ENCODE results near the gene OTULINL. TPM values are rescaled to one million over a fixed set of nuclear protein-coding genes. Genes with fewer than 3 reads are reported as not detected.

Gene OTULINL
- total RNA-seq, 1 experiment from 2014 or later = 12.3 TPM

GRCh38 chr5:14595189-14595588, 13.6 kb downstream of the OTULINL start:
- CTCF ChIA-PET = no interaction called here

DNA sequence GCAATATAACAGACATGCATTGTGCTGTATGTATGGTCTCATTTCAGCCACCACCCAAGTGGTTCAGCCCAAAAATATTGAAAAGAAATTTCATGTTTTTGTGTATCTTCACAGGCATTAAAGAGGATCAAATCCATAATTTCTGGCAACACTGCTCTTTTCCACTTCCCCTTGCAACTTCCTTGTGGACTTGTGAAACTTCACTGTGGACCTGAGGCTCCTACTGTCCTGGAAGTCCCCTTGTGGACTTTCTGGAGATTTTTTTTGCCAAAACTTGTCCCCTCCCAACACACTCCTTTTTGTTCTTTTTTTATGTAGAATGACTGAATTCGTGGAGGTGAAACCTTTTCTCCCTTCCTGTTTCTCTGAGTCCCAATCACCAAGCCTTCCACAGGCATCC, 14.3 kb downstream of the OTULINL start:
- peaks cover 12% of the 10 kb centered on the region for H3K9me3 Mint-ChIP-seq
- H3K36me3 Mint-ChIP-seq = peaks cover 11% of the 10 kb centered on the region
- H3K27ac Mint-ChIP-seq = no peak overlapping the region
- no peak for DNase-seq (ENCODE audit: low spot score)
- no peaks in the 10 kb centered on the region for H3K27me3 Mint-ChIP-seq (ENCODE audit: low read depth)
- ATAC-seq = no peak
- TF ChIP-seq, protein P1, sequence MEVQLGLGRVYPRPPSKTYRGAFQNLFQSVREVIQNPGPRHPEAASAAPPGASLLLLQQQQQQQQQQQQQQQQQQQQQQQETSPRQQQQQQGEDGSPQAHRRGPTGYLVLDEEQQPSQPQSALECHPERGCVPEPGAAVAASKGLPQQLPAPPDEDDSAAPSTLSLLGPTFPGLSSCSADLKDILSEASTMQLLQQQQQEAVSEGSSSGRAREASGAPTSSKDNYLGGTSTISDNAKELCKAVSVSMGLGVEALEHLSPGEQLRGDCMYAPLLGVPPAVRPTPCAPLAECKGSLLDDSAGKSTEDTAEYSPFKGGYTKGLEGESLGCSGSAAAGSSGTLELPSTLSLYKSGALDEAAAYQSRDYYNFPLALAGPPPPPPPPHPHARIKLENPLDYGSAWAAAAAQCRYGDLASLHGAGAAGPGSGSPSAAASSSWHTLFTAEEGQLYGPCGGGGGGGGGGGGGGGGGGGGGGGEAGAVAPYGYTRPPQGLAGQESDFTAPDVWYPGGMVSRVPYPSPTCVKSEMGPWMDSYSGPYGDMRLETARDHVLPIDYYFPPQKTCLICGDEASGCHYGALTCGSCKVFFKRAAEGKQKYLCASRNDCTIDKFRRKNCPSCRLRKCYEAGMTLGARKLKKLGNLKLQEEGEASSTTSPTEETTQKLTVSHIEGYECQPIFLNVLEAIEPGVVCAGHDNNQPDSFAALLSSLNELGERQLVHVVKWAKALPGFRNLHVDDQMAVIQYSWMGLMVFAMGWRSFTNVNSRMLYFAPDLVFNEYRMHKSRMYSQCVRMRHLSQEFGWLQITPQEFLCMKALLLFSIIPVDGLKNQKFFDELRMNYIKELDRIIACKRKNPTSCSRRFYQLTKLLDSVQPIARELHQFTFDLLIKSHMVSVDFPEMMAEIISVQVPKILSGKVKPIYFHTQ (CRISPR knock-in tag; IDR thresholded peaks at IDR 0.05) = no peak
- TF ChIP-seq FOXK1 (CRISPR knock-in tag; IDR thresholded peaks at IDR 0.05) (no peak), ZBTB21 (CRISPR knock-in tag; IDR thresholded peaks at IDR 0.05; ENCODE audit: borderline replicate concordance) (no peak), NFYB (CRISPR knock-in tag; conservative IDR thresholded peaks at IDR 0.05; ENCODE audit: low read depth) (no peak), GABPB1 (CRISPR knock-in tag; IDR thresholded peaks at IDR 0.05) (no peak), PREB (CRISPR knock-in tag; IDR thresholded peaks at IDR 0.05; ENCODE audit: borderline replicate concordance) (no peak)
- TF ChIP-seq, protein P2, sequence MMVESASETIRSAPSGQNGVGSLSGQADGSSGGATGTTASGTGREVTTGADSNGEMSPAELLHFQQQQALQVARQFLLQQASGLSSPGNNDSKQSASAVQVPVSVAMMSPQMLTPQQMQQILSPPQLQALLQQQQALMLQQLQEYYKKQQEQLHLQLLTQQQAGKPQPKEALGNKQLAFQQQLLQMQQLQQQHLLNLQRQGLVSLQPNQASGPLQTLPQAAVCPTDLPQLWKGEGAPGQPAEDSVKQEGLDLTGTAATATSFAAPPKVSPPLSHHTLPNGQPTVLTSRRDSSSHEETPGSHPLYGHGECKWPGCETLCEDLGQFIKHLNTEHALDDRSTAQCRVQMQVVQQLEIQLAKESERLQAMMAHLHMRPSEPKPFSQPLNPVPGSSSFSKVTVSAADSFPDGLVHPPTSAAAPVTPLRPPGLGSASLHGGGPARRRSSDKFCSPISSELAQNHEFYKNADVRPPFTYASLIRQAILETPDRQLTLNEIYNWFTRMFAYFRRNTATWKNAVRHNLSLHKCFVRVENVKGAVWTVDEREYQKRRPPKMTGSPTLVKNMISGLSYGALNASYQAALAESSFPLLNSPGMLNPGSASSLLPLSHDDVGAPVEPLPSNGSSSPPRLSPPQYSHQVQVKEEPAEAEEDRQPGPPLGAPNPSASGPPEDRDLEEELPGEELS (CRISPR knock-in tag; IDR thresholded peaks at IDR 0.05) = no peak
- no peak overlapping the region for H3K4me3 Mint-ChIP-seq
- CTCF ChIA-PET = no interaction called here
- 0 out of 2 replicates have a peak, but pooled peaks cover 4% of the 10 kb centered on the region for H3K4me1 Mint-ChIP-seq
- POLR2A ChIA-PET = no interaction called here

More at GRCh38 chr5:14595189-14595588, 13.6 kb downstream of the OTULINL start:
- no peak for ATAC-seq
- Mint-ChIP-seq H3K4me3 (no peak overlapping the region), H3K27me3 (ENCODE audit: low read depth) (no peaks in the 10 kb centered on the region), H3K27ac (no peak overlapping the region), H3K36me3 (peaks cover 11% of the 10 kb centered on the region), H3K4me1 (0 out of 2 replicates have a peak, but pooled peaks cover 4% of the 10 kb centered on the region), H3K9me3 (peaks cover 12% of the 10 kb centered on the region)
- POLR2A ChIA-PET = no interaction called here
- no peak for TF ChIP-seq ETV6 (CRISPR knock-in tag; IDR thresholded peaks at IDR 0.05)
- TF ChIP-seq GTF2I (CRISPR knock-in tag; conservative IDR thresholded peaks at IDR 0.05) = no peak
- no peak for TF ChIP-seq ATF1 (CRISPR knock-in tag; IDR thresholded peaks at IDR 0.05)
- TF ChIP-seq, protein P2 (CRISPR knock-in tag; IDR thresholded peaks at IDR 0.05) = no peak
- TF ChIP-seq, protein P3, sequence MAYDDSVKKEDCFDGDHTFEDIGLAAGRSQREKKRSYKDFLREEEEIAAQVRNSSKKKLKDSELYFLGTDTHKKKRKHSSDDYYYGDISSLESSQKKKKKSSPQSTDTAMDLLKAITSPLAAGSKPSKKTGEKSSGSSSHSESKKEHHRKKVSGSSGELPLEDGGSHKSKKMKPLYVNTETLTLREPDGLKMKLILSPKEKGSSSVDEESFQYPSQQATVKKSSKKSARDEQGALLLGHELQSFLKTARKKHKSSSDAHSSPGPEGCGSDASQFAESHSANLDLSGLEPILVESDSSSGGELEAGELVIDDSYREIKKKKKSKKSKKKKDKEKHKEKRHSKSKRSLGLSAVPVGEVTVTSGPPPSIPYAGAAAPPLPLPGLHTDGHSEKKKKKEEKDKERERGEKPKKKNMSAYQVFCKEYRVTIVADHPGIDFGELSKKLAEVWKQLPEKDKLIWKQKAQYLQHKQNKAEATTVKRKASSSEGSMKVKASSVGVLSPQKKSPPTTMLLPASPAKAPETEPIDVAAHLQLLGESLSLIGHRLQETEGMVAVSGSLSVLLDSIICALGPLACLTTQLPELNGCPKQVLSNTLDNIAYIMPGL (CRISPR knock-in tag; IDR thresholded peaks at IDR 0.05) = no peak
- no peak for DNase-seq (ENCODE audit: low spot score)

DNA sequence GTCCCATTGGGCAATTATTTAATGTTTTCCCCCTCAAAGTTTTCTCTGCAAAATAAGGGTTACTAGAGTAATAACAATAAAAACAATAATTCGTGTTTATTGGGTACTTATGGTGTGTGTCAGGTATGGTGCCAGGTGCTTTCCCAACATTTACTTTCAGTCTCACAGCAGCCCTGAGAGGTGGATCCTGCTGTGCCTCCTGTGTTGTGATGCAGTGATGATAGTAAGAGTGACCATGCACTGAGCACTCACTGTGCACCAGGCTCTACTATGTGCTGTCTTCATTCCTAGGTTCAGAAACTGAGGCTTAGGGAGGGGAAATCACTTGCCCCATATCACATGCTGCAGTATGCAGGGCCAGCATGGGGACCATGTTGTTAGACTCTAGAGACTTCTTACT, 15.5 kb downstream of the OTULINL start:
- Mint-ChIP-seq H3K4me1 (0 out of 2 replicates have a peak, but pooled peaks cover 4% of the 10 kb centered on the region), H3K9me3 (peaks cover 12% of the 10 kb centered on the region), H3K4me3 (no peak overlapping the region), H3K27ac (no peak overlapping the region), H3K27me3 (ENCODE audit: low read depth) (no peaks in the 10 kb centered on the region), H3K36me3 (peaks cover 14% of the 10 kb centered on the region)
- CTCF ChIA-PET = interaction anchor here (1.2 kb wide), 1 partner anchor 51 kb away, joined by 3 read pairs; no protein-coding TSS in a partner anchor
- POLR2A ChIA-PET = no interaction called here
- no peak for TF ChIP-seq ZNF138 (CRISPR knock-in tag; conservative IDR thresholded peaks at IDR 0.05)
- no peak for TF ChIP-seq TEAD1 (CRISPR knock-in tag; IDR thresholded peaks at IDR 0.05)
- TF ChIP-seq, protein P4, sequence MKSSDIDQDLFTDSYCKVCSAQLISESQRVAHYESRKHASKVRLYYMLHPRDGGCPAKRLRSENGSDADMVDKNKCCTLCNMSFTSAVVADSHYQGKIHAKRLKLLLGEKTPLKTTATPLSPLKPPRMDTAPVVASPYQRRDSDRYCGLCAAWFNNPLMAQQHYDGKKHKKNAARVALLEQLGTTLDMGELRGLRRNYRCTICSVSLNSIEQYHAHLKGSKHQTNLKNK (CRISPR knock-in tag; IDR thresholded peaks at IDR 0.05) = no peak
- DNase-seq (ENCODE audit: low spot score) (no peak), ATAC-seq (no peak)

All from WTC11 (cell line).